ES-I3 (cell line): ENCODE data around the gene SYNDIG1.
"Not testable (repeated sequence)": the region's sequence is repeated elsewhere in the genome, so short reads cannot be mapped to it uniquely, and the experiment has no call there.

ENCODE experiments used
- H3K36me3 ChIP-seq: 2 replicates; pipeline ENCODE4 v1.6.1; 2013; ENCODE audit warnings: mild to moderate bottlenecking, low read length, control low read depth, moderate library complexity; ENCODE audit not compliant: insufficient read depth
- H3K4me1 ChIP-seq: 2 replicates; pipeline ENCODE4 v1.6.1; 2013; ENCODE audit warnings: mild to moderate bottlenecking, control low read depth, low read length; ENCODE audit not compliant: insufficient read depth
- H3K9ac ChIP-seq: 2 replicates; pipeline ENCODE4 v1.6.1; 2013; ENCODE audit warnings: low read depth, mild to moderate bottlenecking, low read length, moderate library complexity
- H3K9me3 ChIP-seq: 2 replicates; pipeline ENCODE4 v1.6.1; 2013; ENCODE audit warnings: mild to moderate bottlenecking, low read length, moderate library complexity; ENCODE audit not compliant: control insufficient read depth, insufficient read depth

SYNDIG1 gene

GRCh38 chr20:24618739-24619138 lies 149.3 kb downstream of the SYNDIG1 start:
- Histone ChIP-seq H3K9me3 (no peaks in the 10 kb centered on the region), H3K9ac (no peak overlapping the region), H3K4me1 (no peaks in the 10 kb centered on the region), H3K36me3 (no peaks in the 10 kb centered on the region)

GRCh38 chr20:24619212-24619611 lies 149.8 kb downstream of the SYNDIG1 start:
- no peaks in the 10 kb centered on the region for H3K9me3 ChIP-seq
- H3K9ac ChIP-seq = no peak overlapping the region

GRCh38 chr20:24620937-24621519 lies 151.6 kb downstream of the SYNDIG1 start:
- Histone ChIP-seq H3K4me1 (no peaks in the 10 kb centered on the region), H3K9ac (no peak overlapping the region), H3K36me3 (no peaks in the 10 kb centered on the region), H3K9me3 (no peaks in the 10 kb centered on the region)

More at GRCh38 chr20:24619212-24619611, 149.8 kb downstream of the SYNDIG1 start:
- H3K4me1 ChIP-seq = no peaks in the 10 kb centered on the region
- no peaks in the 10 kb centered on the region for H3K36me3 ChIP-seq

- Histone ChIP-seq H3K9me3 (no peaks in the 10 kb centered on the region), H3K9ac (no peak overlapping the region), H3K4me1 (no peaks in the 10 kb centered on the region), H3K36me3 (no peaks in the 10 kb centered on the region)
Measured at GRCh38 chr20:24622856-24623255, 153.4 kb downstream of the SYNDIG1 start.

- H3K4me1 ChIP-seq, H3K9me3 ChIP-seq, H3K36me3 ChIP-seq, H3K9ac ChIP-seq: not testable (repeated sequence)
Measured at GRCh38 chr20:24626141-24626540, 156.7 kb downstream of the SYNDIG1 start.

- no peaks in the 10 kb centered on the region for H3K9me3 ChIP-seq
- H3K4me1 ChIP-seq = no peaks in the 10 kb centered on the region
- H3K9ac ChIP-seq = no peak overlapping the region
- no peaks in the 10 kb centered on the region for H3K36me3 ChIP-seq
Measured at GRCh38 chr20:24627291-24627690, 157.9 kb downstream of the SYNDIG1 start.

- H3K9ac ChIP-seq = no peak overlapping the region
- no peaks in the 10 kb centered on the region for H3K9me3 ChIP-seq
- no peaks in the 10 kb centered on the region for H3K4me1 ChIP-seq
- no peaks in the 10 kb centered on the region for H3K36me3 ChIP-seq
Measured at GRCh38 chr20:24627926-24628325, 158.5 kb downstream of the SYNDIG1 start.

GRCh38 chr20:24628985-24629384 lies 159.6 kb downstream of the SYNDIG1 start:
- no peak overlapping the region for H3K9ac ChIP-seq
- no peaks in the 10 kb centered on the region for H3K36me3 ChIP-seq
- H3K9me3 ChIP-seq = no peaks in the 10 kb centered on the region
- 0 out of 2 replicates have a peak, but pooled peaks cover under 1% of the 10 kb centered on the region for H3K4me1 ChIP-seq

- H3K9me3 ChIP-seq = no peaks in the 10 kb centered on the region
- no peak overlapping the region for H3K9ac ChIP-seq
- H3K36me3 ChIP-seq = no peaks in the 10 kb centered on the region
- H3K4me1 ChIP-seq = peaks cover 7% of the 10 kb centered on the region
Measured at GRCh38 chr20:24629668-24630067, 160.2 kb downstream of the SYNDIG1 start.

GRCh38 chr20:24630486-24631172 lies 161.2 kb downstream of the SYNDIG1 start:
- H3K4me1 ChIP-seq = peaks cover 17% of the 10 kb centered on the region
- H3K9me3 ChIP-seq = no peaks in the 10 kb centered on the region
- H3K36me3 ChIP-seq = no peaks in the 10 kb centered on the region
- no peak overlapping the region for H3K9ac ChIP-seq

- Histone ChIP-seq H3K4me1 (peaks cover 22% of the 10 kb centered on the region), H3K9me3 (no peaks in the 10 kb centered on the region), H3K9ac (no peak overlapping the region), H3K36me3 (no peaks in the 10 kb centered on the region)
Measured at GRCh38 chr20:24631173-24631505, 161.7 kb downstream of the SYNDIG1 start.

GRCh38 chr20:24632581-24632980 lies 163.2 kb downstream of the SYNDIG1 start:
- H3K9me3 ChIP-seq = no peaks in the 10 kb centered on the region
- no peaks in the 10 kb centered on the region for H3K36me3 ChIP-seq
- H3K4me1 ChIP-seq = peaks cover 25% of the 10 kb centered on the region
- no peak overlapping the region for H3K9ac ChIP-seq

GRCh38 chr20:24633026-24633425 lies 163.6 kb downstream of the SYNDIG1 start:
- Histone ChIP-seq H3K4me1 (peaks cover 25% of the 10 kb centered on the region), H3K9ac (no peak overlapping the region), H3K9me3 (no peaks in the 10 kb centered on the region), H3K36me3 (no peaks in the 10 kb centered on the region)

- H3K36me3 ChIP-seq = no peaks in the 10 kb centered on the region
- no peak overlapping the region for H3K9ac ChIP-seq
- peaks cover 25% of the 10 kb centered on the region for H3K4me1 ChIP-seq
- H3K9me3 ChIP-seq = no peaks in the 10 kb centered on the region
Measured at GRCh38 chr20:24633521-24633920, 164.1 kb downstream of the SYNDIG1 start.

- Histone ChIP-seq H3K9ac (no peak overlapping the region), H3K36me3 (no peaks in the 10 kb centered on the region), H3K4me1 (peaks cover 25% of the 10 kb centered on the region), H3K9me3 (no peaks in the 10 kb centered on the region)
Measured at GRCh38 chr20:24634855-24635254, 165.4 kb downstream of the SYNDIG1 start.
